Transverse colon (tissue), 4 donors: ENCODE data around the gene NPFF. TPM values are rescaled to one million over a fixed set of nuclear protein-coding genes. Genes with fewer than 3 reads are reported as not detected.

Experiments
- DNase-seq: peaks from one replicate; pipeline ENCODE4 v3.0.0-alpha.2; 2019
- H3K27ac ChIP-seq, 4 donors: fragments of 200-600 bp; sonication (generic); 2 replicates each; pipeline ENCODE4 v1.5.1; 2016 to 2018; ENCODE audit warnings: inconsistent platforms in 4 of 4
- H3K27me3 ChIP-seq: fragments of 200-600 bp; sonication (generic); 2 replicates; pipeline ENCODE4 v1.5.1; 2017; ENCODE audit warnings: inconsistent platforms
- H3K36me3 ChIP-seq, 4 donors: fragments of 200-600 bp; sonication (generic); 2 replicates each; pipeline ENCODE4 v1.5.1; 2017 to 2019; ENCODE audit warnings: inconsistent platforms in 4 of 4
- H3K4me1 ChIP-seq, 4 donors: fragments of 200-600 bp; sonication (generic); 2 replicates each; pipeline ENCODE4 v1.5.1; 2017 to 2020; ENCODE audit warnings: inconsistent platforms in 4 of 4
- H3K4me3 ChIP-seq, 4 donors: fragments of 200-600 bp; sonication (generic); 1 replicate in 1 of 4; 2 replicates in 3 of 4; pipeline versions ENCODE4 v1.5.1 to v1.6.1; 2017 to 2019; ENCODE audit warnings: inconsistent platforms in 4 of 4
- H3K9me3 ChIP-seq, 2 donors: fragments of 200-600 bp; sonication (generic); 2 replicates each; pipeline ENCODE4 v1.5.1; 2017 to 2019; ENCODE audit warnings: inconsistent platforms in 2 of 2
- EP300 ChIP-seq: sonication (generic); formaldehyde crosslinking; IDR thresholded peaks from one replicate; pipeline ENCODE4 v1.6.1; 2017; ENCODE audit warnings: antibody characterized with exemption, low read depth
- POLR2A ChIP-seq: fragments of 450-650 bp; IDR thresholded peaks from one replicate; pipeline ENCODE4 v1.6.1; 2016; ENCODE audit warnings: antibody characterized with exemption, mild to moderate bottlenecking, moderate library complexity
- POLR2AphosphoS5 ChIP-seq, 3 donors: sonication (generic); formaldehyde crosslinking; IDR thresholded peaks; one replicate each; pipeline ENCODE4 v1.6.1; 2016; ENCODE audit warnings: antibody characterized with exemption in 3 of 3
- WGBS, 2 donors: methylation state at CpG; one replicate each; pipeline ENCODE4 v1.1.5; 2018; ENCODE audit warnings: low coverage in 1 of 2; 5-methylcytosine and 5-hydroxymethylcytosine counted together
- in situ Hi-C, 4 donors: fragments of 200-750 bp; cut with MboI; loops; one replicate each; pipeline versions ENCODE4 v1.15.0 to v1.15.1; 2017; ENCODE audit warnings: low sequenced_read_pairs in 3 of 4, low pct_ligation_motif_present in 1 of 4, low pct_unique_long_range_greater_than_20kb in 1 of 4
- intact Hi-C: fragments of 100-400 bp; cut with DNase I; formaldehyde crosslinking; loops from one replicate; pipeline ENCODE4 v1.15.1; 2023; ENCODE audit warnings: low total_unique reads
- total RNA-seq, 4 donors: library from RNA; depleted of rRNA; stranded (reverse); fragments of >200 nt; gene quantifications; one replicate each; pipeline ENCODE4 v1.1.0, GENCODE V29; 2016
- TF ChIP-seq, protein P1 (sequence below), 5 experiments: fragments of 200-600 bp in 3 of 5; fragments of 450-650 bp in 2 of 5; sonication (generic) in 3 of 5; IDR thresholded peaks; 1 replicate in 2 of 5; 2 replicates in 3 of 5; pipeline ENCODE4 v1.5.1; 2016 to 2017; ENCODE audit warnings: antibody characterized with exemption in 5 of 5, inconsistent platforms in 3 of 5, mild to moderate bottlenecking in 2 of 5, moderate library complexity in 1 of 5

Gene NPFF
- total RNA-seq, 4 donors from 2014 or later: not detected

DNA sequence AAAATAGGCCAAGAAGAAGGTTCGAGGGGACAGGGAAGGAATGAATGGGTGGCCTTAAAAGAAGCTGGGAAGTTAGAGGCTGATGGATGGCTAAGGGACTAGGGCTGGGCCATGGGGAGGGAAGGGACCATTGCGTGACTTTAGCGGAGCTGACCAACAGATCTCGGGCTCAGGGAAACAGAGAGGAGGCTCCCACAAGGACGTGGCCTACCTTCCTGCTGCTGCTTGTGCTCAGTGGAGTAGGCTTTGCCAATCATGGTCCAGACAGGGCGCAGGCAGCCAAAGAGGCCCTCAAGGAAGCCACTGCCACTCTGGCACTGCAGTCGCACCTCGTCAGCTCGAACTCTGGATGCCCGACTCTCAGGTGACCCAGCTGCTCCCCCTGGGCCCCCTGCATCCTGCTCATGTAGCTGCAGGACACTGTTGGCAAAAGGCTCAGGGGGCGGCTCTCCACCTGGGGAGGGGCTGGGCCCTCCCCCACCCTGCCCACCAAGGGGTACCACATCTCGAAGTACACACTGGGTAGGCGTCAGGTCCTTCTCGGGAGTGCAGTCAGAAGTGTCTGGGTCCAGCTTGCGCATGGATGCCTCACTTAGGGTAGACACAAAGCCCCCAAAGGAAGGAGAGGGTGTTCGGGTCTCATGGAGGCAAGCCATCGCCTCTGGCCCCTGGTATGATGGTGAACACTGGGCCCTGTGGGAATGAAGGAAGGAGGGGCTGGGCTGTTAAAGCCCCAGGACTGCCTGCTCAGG, 20.4 kb downstream of the NPFF start:
- Histone ChIP-seq H3K4me3 (no peak overlapping the region), H3K27ac (no peak overlapping the region), H3K27me3 (no peaks in the 10 kb centered on the region), H3K36me3 (no peaks in the 10 kb centered on the region), H3K9me3 (no peaks in the 10 kb centered on the region), H3K4me1 (peaks cover under 1 to 11% (median 9%) of the 10 kb centered on the region in 4 donors)
- WGBS, 2 donors: 83 to 100% methylated on average over 1 to 17 of the region's 17 CpGs
- intact Hi-C loops (no loop called here), in situ Hi-C loops (no loop called here)
- no peak for DNase-seq
- peak in 1 of 3 donors; percentile 12 for TF ChIP-seq POLR2AphosphoS5 (IDR thresholded peaks at IDR 0.05)
- TF ChIP-seq EP300: no peak
- TF ChIP-seq, protein P1, sequence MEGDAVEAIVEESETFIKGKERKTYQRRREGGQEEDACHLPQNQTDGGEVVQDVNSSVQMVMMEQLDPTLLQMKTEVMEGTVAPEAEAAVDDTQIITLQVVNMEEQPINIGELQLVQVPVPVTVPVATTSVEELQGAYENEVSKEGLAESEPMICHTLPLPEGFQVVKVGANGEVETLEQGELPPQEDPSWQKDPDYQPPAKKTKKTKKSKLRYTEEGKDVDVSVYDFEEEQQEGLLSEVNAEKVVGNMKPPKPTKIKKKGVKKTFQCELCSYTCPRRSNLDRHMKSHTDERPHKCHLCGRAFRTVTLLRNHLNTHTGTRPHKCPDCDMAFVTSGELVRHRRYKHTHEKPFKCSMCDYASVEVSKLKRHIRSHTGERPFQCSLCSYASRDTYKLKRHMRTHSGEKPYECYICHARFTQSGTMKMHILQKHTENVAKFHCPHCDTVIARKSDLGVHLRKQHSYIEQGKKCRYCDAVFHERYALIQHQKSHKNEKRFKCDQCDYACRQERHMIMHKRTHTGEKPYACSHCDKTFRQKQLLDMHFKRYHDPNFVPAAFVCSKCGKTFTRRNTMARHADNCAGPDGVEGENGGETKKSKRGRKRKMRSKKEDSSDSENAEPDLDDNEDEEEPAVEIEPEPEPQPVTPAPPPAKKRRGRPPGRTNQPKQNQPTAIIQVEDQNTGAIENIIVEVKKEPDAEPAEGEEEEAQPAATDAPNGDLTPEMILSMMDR (IDR thresholded peaks at IDR 0.05): no peak

- 94% methylated on average over 10 of the region's 10 CpGs; no CpG with 5 or more reads in 1 of the 2 donors for WGBS, 2 donors
- no peak overlapping the region for H3K27ac ChIP-seq
These were observed 21.1 kb downstream of the NPFF start for GRCh38 chr12:53485955-53486735.

DNA sequence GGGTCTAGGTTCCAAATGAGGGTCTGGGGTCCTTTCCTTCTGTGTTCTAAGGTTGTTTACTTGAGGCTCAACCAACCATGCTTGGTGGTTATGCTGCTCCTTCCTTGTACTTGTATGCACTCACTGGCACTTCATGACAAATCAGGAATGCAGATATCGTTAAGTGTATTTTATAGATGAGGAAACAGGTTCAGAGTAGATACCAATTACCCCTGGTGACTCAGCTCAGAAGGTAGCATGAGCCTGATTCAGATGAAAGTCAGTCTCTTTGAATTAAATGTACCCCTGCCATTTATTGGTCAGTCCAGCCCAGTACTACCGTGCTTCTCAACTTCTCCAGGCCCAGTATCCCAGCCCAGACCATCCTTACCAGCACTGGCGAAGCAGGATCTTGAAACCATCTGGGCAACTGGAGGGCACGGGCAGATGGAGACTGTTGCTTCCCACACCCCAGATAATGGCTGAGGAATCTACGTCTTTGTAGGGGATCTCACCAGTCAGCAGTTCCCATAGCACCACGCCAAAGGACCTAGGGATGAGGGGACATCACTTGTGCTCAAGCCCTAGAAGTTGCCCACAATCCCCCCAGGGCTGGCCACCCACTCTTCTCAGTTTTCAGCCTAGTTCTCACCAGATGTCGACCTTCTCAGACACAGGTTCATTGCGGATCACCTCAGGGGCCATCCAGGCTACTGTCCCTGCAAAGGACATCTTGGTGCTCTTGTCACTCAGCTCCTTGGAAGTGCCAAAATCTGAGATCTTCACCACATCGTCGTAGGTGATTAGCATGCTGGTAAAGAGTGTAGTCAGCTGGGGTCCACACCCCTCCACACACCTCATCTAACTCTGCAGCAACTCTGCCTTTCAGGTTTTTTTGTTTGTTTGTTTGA, 22.4 kb downstream of the NPFF start:
- H3K36me3 ChIP-seq: peaks cover 0 to 16% (median 4%) of the 10 kb centered on the region in 4 donors
- TF ChIP-seq, protein P1 (IDR thresholded peaks at IDR 0.05): no peak
- TF ChIP-seq EP300 (no peak), POLR2A (no peak), POLR2AphosphoS5 (IDR thresholded peaks at IDR 0.05) (peak in 1 of 3 donors; percentile 12)
- H3K27me3 ChIP-seq: no peaks in the 10 kb centered on the region
- no peak overlapping the region for H3K4me3 ChIP-seq
- DNase-seq: no peak
- in situ Hi-C loops (no loop called here), intact Hi-C loops (no loop called here)
- no peaks in the 10 kb centered on the region for H3K9me3 ChIP-seq
- H3K4me1 ChIP-seq: peaks cover 0 to 11% (median 7%) of the 10 kb centered on the region in 4 donors
- H3K27ac ChIP-seq: peak overlapping the region in 1 of 4 donors; percentile 1
- 55 to 79% methylated on average over 2 to 10 of the region's 10 CpGs for WGBS, 2 donors

More at GRCh38 chr12:53485955-53486735, 21.1 kb downstream of the NPFF start:
- H3K27me3 ChIP-seq: no peaks in the 10 kb centered on the region
- TF ChIP-seq EP300 (no peak), POLR2AphosphoS5 (IDR thresholded peaks at IDR 0.05) (peak in 1 of 3 donors; percentile 5)
- TF ChIP-seq, protein P1 (IDR thresholded peaks at IDR 0.05): no peak
- in situ Hi-C loops (no loop called here), intact Hi-C loops (no loop called here)
- H3K36me3 ChIP-seq: peaks cover 0 to 4% (median 0%) of the 10 kb centered on the region in 4 donors
- H3K4me3 ChIP-seq: no peak overlapping the region
- H3K9me3 ChIP-seq: no peaks in the 10 kb centered on the region
- DNase-seq: no peak
- peaks cover 0 to 11% (median 7%) of the 10 kb centered on the region in 4 donors for H3K4me1 ChIP-seq
